Daoy (cell line): ENCODE data around the gene FBN2. TPM values are rescaled to one million over a fixed set of nuclear protein-coding genes. Genes with fewer than 3 reads are reported as not detected.
"Not testable (repeated sequence)": the region's sequence is repeated elsewhere in the genome, so short reads cannot be mapped to it uniquely, and the experiment has no call there.

ENCODE experiments used
- DNase-seq: peaks from one replicate; pipeline ENCODE4 v3.0.0-alpha.2; 2015; ENCODE audit warnings: low read depth
- total RNA-seq: library from RNA; depleted of rRNA; stranded (reverse); fragments of >200 nt; shearing (Covaris generic); gene quantifications from 2 replicates; pipeline ENCODE4 v1.2.3, GENCODE V29; 2014

The FBN2 gene
- total RNA-seq, 1 experiment from 2014 or later, result 18.7 TPM

DNA sequence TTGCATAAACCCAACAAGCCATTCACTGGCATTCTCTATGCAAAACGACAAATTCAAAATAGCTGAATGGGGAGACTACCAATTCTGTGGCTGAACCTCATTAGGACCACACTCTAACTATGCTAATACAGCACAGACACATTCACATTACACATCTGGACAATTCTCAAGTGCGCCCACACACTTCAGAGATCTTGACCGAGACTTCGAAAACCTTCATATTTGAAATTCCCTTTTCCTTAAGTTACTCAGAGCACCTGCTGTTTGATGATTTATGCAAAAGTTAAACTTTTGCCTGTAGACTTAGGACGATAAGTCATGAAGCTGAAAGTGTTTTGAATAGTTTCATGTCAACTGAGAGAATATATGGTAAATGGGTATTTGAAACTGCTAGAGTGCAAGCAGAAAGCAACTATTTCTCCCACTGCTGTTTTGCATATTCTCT, 111.9 kb downstream of the FBN2 start:
- DNase-seq, result no peak

DNA sequence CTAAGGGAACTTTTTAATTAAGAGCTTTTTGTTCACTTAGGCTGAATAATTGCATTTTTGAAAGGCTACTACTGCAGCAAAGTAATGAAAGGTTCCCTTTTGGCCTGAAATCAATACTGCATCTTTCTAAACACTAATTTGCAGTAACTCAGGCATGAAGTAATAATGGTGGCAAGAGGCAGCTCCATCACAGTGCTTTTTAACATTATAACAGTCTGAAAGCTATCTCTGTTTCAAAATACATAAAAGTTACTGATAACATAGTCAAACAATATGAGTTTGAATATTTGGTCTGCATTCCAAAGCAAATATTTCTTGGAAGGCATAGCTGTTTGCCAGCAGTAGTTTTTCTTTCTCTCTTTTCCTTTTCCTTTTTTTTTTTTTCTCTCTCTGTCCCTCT, 113.4 kb downstream of the FBN2 start:
- no peak for DNase-seq

DNA sequence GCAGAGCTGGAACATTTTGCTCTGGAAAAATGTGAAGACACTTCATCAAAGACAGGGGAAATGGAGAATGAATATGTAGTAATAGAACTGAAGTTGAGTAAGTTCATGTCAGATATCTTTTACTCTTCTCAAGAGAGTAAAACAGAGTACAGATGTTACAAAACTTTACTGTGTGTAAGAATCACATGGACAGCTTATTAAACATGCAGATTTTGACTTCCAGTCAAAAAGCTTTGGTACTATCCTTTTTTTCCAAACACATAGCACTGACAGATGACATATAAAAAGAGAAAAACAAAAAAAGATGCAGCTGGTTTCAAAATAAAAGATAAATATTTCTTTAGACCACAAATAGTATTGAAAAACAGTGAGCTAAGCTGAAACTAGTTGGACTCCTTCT, 115.4 kb downstream of the FBN2 start:
- DNase-seq, result no peak

DNA sequence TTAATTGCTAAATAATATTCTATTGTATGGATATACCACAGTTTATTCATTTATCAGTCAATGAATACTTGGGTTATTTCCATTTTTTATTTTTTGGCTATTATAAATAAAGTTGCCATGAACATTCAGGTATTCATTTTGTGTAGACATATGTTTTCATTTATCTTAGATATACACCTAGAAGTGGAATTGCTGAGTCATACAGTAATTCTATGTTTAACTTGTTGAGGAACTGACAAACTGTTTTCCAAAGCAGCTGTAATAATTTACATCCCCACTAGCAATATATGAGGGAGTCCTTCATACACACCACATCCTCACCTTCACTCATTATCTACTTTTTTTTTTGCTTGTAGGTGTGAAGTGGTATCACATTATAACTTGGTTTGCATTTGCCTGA, 123.6 kb downstream of the FBN2 start:
- DNase-seq, result no peak

DNA sequence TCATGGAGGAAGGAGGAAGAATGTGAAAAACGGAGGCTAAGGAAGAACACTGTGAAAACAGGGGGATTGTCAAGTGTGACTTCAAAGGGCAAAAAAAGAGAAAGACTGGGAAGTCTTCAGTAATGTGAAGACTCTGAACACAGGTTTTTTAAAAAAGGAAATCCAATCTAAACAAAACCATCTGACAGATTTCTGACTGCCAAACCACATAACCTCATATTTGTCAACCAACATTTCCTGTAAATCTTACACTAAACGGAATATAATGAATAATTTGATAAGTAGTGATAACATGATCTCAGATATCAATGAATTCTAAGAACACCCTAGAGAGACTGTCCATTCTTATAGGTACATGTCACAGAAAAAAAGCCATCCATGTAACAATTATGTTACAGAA, 124.7 kb downstream of the FBN2 start:
- DNase-seq, result no peak

DNA sequence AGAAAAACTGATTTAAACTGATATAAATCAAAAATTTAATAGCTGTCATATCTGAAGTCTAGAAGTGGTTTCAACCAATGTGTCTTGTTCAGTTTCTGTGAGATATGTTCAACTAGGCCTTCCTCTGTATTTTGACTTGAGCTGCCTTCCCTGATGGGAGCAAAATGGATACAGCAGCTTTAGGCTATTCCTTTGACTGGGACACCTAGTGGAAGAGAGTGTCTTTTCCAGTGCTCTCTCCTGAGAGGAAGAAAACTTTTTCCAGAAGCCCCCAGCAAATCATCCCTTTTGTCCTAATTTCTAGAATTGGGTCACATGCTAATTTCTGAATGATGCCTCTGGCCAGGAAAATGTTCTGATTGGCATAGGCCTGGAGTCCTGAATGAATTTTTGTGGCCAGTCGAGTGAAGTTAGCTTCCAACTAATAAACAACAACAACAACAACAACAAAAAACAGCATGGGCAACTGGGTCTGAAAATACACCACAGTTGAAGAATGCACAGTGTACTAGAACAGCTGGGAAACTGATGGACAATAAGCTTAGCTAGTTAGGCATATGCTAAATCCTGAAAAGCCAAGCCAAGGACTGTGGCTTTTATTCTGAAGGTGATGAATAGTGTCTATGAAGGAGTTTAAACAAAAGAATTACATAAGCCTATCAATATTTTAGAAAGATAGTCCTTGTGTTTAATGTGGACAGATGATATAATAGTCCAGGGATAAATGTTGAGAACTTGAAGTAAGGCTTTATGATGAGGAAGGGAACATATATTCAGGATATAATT, 125.7 kb downstream of the FBN2 start:
- DNase-seq, result no peak

DNA sequence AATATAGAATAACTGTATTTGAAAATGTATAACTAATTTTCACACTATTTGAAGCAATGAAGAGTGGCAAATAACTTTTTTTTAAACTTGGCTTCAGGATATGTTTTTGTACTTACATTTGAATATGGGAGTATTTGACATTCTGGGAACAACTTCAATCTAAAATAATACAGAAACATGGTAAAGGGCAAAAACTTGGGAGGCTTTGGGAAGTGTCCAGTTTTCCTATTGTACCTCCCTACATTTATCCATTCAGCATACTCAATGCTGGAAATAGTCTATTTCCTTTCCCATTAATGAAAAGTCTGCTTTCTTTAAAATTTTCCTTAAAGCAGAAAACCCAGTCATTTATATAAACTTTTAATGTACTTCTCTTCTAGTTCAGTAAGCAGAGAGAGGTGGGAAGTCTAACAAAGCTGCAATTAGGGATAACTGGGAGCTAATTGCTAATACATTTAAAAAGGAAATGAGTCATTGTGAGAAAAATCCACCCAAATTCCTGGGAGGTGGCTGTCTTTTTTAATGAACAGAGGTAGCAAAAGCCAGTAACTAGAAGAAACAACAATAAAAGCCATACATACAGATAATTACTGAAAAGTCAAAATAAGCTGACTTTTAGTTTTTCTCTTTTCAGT, 128.8 kb downstream of the FBN2 start:
- DNase-seq, result peak; percentile 38

DNA sequence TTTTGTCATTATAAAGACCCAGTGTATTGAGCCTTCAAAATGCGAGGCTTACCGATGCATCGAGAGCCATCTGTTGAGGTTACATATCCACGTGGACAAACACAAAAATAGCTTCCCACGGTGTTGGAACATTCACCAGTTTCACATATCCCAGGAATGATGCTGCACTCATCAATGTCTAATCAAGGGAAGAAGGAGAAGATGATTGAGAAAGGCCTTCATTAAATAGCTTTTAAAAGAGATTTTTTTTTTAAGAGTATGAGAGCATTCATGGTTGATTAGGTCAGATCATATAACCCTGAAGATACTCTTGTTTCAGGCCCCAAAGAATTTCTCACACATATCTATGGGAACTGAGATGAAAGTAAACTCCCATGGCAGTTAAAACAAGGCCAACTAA, 129.4 kb downstream of the FBN2 start:
- DNase-seq, result no peak

DNA sequence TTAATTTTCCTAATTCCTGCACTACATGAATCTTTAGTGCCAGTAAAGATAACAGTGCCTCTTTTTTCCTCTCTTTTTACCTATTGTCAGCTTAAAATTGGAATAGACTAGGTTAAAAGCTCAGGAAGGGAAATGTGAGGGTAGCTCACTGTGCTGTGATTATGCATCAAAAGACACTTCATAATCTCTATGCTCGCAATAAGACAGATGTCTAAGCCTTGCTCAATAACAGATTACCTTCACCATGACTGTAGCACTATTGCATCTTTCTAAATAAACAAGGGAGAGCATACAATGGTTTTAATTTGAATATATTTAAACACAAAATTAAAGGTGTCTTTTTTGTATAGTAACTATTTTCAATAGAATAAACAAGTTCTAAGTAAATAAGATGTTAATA, 130.1 kb downstream of the FBN2 start:
- DNase-seq, result no peak

DNA sequence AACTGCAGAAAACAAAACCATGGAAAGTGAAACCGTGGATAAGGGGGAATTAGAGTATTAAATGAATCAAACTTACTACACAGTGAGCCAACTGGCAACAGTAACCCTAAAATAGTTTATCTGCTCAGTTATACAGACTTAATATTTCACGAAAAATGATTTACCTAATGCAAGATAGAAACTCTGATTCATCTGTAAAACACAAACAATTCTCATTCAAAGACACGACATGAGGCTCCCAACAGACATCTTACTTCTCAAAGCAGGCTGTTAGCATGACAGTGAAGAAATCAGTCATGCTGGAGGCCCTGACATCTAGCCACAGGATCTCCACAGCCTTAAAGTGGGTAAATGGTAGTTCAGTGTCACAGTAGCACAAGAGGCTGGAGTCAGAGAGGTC, 131.2 kb downstream of the FBN2 start:
- no peak for DNase-seq

DNA sequence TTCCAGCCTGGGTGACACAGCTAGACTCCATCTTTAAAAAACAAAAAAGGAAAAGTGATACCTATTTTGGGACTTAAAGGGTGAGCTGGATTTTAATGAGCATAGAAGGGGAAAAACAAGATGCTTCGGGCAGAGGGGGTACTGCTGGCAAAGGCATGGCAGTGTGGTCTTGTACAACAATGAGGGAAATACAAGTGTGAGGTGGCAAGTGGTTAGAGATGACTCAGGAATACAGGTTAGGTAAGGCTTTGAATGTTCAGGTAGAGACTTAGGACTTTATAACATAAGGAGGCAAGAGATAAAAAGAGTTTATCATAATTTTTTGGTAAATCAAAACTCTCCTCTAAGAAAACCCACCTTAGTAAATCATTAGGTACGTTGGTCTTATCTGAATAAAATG, 132.9 kb downstream of the FBN2 start:
- DNase-seq, result no peak

DNA sequence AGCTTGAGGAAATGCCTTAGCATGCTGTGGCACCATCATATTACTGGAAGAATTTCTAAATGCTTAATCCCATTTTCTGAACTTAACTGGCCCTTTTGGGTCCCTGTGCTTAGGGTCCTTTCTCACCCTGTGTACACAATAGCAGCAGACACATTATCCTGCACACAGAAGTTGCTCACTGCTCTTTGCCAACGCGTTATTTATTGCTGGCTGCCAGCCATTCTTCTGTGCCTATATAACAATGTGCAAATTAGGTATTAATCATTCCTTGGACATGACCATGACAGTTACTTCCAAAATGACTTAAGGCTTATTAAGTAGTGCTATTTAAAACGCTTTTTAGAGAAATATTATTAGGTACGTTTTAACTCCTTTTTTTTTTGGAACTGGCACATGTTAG, 134.7 kb downstream of the FBN2 start:
- no peak for DNase-seq

DNA sequence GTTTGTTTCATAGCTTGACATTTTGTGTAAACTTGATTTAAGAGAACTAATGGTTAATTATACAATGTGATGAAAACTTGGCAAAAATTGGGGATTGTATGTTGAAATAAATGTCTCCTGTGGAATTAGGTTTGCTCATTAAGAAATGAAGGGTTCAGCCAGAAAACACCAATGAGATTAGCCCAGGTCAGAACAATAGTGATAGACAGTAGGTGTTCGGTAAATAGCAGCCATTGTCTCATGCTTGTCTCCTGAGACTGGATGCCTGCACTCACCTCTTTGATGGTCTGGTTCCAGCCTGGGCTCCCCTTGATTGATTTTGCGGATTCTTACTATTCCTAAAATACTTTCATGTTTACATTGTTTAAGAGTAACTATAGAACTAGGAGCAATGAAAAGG, 135.5 kb downstream of the FBN2 start:
- no peak for DNase-seq

DNA sequence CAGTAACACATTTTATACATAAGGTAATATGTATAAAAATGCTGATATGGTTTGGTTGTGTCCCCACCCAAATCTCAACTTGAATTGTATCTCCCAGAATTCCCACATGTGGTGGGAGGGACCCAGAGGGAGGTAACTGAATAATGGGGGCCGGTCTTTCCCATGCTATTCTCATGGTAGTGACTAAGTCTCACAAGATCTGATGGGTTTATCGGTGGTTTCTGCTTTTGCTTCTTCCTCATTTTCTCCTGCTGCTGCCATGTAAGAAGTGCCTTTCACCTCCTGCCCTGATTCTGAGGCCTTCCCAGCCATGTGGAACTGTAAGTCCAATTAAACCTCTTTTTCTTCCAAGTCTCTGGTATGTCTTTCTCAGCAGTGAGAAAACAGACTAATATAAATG, 137.3 kb downstream of the FBN2 start:
- not testable (repeated sequence) for DNase-seq

DNA sequence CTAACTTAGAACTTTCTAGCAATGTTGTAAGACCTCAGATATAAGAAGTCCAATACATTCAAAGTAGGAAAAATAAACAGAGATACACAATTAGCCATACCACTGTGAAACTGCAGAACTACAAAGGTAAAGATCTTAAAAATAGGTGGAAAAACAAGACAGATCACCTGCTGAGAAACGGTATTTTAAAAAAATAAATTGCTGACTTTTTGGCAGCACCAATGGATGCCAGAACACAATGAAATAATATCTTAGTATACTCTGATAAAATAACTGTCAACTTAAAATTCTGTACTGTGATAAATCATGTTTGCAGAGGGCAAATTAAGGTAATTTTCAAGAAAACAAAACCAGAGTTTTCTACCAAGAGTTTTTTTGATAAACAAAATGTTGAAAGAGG, 138.9 kb downstream of the FBN2 start:
- DNase-seq, result no peak

DNA sequence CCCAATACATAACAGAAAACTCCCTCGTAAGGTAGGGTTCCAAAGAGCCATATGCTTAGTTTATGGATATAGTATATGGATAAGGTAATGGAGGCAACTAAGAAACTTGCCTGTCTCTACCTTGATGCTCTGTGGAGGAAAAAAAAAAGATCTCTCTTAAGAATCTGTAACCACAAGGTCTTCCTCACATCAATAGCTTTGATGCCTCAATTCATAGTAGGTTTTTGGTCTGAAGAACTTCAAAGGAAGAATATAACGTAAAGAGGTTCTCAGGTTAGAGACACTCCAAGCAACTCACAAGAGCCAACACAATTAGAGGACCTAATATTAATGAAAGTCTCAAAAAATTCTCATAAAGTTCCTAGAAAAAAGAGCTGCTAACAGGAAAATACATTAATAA, 140.2 kb downstream of the FBN2 start:
- no peak for DNase-seq

DNA sequence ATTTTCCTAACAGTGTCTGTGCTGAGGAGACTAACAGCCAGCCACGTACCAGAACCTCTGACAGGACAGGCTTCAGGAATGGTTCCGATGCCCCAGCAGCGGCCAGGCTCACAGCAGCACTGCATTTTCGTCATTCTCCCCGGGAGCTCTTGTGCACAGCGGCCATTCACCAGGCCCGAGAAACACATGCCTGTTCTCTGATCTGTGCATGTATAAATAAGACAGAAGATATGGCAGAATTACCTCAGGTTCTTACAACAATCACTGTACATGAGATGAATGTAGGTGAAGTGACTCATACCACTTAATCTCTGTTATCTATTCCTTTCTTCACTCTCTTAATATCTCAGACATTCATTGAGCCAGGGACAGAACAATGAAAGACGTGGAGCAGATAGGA, 143.0 kb downstream of the FBN2 start:
- DNase-seq, result no peak

DNA sequence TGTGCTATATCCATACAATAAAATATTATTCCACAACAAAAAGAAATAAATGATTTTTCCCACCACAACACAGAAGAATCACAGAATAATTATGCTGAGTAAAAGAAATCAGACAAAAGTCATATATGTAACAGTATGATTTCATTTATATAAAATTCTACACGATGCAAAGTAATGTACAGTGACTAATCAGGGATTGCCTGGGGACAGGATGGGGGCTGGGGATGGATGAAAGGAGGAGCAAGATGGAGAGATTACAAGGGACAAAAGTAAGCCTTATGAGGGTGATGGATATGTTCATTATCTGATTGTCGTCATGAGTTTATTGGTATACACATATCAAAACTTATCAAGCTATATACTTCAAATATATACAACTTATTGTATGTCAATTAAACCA, 154.0 kb downstream of the FBN2 start:
- DNase-seq, result no peak

DNA sequence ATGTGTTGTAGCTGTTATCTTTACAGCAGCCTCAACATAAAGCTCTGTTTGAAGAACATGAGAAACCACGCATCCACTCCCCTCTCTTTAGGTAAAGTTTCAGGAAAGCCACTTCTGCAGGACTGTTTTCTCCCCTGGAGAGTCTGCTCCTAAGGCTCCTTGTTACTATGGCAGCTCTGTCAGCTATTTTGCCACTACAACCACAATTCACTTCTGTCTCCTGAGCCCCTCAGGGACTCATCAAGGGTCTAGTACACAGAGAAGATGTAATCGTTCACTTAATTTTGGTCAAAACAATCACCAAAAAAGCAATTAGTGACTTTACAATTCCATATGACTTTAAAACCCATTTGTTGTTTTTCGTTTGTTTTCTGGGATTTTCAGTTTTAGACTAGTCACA, 157.7 kb downstream of the FBN2 start:
- DNase-seq, result no peak

DNA sequence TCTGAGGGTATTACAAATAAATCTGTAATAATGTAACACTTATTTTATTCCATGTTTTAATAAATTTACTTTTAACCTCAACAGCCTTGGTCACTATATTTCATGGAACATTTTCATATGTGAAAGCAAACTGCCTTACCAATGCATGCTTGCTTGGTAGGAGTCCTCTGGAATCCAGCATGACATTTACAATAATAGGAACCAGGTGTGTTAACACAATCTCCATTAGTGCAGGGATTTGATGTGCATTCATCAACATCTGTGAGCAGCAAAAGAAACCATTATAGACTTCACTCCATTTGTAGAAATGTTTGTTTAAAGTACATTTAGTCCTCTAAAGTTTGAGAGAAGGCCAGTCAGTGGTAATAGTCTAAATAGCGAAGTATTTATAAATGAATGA, 159.4 kb downstream of the FBN2 start:
- no peak for DNase-seq

DNA sequence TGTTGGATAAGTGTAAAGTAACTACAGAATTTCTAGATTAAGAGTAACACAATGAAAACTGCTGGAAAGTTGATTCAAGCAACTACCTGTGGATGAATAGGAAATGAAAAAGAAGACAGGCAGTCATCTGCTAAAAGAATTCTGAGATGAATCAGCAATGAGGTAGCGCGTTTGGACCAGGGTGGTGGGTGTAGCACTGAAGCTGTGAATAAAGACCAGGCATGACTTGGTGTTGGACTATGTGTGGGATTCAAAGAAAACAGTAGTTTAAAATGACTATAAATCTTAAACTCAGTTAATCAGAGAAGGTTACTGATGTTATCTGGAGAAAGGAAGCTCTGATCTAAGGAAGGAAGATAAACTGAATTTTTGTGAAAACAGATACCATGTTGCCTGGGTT, 159.8 kb downstream of the FBN2 start:
- peak; percentile 64 for DNase-seq

DNA sequence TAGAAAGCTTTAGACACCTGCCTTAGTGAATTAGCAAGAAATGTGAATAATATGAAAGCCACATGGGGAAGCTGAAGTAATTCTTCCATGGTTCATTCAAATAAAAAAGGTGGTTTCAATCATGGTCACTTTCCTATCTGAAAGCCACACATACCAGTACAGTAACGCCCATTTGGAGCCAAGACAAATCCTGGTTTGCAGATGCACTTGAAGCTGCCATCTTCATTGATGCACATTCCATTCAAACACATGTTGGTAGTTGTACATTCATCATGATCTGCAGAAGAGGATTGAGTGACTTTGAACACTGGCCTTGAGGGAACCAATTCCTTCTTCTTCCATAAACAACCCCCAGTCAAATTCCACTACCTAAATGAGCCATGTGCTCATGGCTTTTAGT, 161.5 kb downstream of the FBN2 start:
- DNase-seq, result no peak

DNA sequence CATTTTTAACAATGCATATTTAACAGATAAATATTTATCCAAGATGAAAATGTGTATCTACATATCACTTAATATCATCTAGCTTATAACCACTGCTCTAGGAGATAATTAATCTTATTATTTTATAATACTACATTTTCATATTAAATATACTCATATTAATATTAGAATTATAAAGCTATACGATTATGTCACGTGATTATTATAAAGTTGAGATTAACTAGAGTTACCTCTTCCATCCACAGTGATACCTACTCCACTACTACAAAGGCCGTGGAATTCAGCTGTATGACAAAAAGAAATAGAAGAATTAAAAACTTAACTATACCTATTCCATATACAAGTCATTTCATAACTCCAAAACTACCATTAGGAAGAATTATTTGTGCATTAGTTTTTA, 171.9 kb downstream of the FBN2 start:
- no peak for DNase-seq

DNA sequence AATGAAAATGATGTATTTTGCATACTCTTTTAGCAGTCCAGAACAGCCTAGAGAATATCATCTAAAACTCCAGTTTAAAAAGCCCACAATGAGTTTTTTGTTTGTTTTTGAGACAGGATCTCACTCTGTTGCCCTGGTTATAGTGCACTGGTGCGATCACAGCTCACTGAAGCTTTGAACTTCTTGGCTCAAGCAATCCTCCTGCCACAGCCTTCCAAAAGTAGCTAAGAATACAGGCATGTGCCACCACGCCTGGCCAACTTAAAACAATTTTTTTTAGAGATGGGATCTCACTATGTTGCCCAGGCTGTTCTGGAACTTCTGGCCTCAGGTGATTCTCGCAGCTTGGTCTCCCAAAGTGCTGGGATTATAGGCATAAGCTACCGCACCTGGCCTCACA, 175.7 kb downstream of the FBN2 start:
- DNase-seq, result no peak
